ENCODE measurements around the gene FHOD3.
"Not testable (repeated sequence)": the region's sequence is repeated elsewhere in the genome, so short reads cannot be mapped to it uniquely, and the experiment has no call there.

The FHOD3 gene

DNA sequence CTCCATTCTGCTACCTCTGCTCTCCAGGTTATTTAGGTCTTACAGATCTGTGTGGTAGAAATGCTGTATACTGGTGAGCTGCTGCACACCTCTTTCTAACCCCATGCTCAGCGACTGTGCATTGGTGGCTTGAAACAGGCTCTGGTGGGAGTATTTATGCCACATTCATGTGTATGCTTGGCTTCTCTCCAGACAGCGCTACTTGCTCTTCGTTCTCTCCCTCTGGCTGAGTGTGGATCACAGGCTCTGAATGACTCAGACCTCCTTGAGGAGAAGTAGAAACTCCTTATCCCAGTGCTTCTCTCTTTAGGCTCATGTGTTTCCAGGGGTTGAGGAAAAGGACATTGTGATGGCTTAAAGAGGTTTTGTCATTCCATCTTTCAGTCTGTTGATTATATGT lies 54.9 kb downstream of the FHOD3 start:
- DNase-seq = no peak

- DNase-seq = peak; percentile 33
These were observed 57.5 kb downstream of the FHOD3 start for GRCh38 chr18:36354989-36355388.

DNA sequence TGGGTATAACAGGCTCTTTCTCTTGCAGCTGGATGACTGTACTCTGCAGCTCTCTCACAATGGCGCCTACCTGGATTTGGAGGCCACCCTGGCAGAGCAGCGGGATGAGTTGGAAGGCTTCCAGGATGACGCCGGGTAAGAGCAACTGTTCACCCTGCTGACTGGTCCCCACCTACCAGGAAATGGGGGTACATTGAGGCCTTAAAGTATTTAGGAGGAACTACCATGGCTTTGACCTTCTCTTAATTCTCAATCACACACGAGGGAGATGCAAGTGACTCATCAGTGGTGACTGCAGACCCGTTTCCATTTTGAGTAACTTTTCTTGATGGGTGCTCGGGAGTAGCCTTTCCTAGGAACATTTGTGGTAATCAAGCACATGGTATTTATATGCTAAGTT lies 58.0 kb downstream of the FHOD3 start:
- DNase-seq = no peak

- DNase-seq = not testable (repeated sequence)
These were observed 59.2 kb downstream of the FHOD3 start for GRCh38 chr18:36356741-36357140.

DNA sequence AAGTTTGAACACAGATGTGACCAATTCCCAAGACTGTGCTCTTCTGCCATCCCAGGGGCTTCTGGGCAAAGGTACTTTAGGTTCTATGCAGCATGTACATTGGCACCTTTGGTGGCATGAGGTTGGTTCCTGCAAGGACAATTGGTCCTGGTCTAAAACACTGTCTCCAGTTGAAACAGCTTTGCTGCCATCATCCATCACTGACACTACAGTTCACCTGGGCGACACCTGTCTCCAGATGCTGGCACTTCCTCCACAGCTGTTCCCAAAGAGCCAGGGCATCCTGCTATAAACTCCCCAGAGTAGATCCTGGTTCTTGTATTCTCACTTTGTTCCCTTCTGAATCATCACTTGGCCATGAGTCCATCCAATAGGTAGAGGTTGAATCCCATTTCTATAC lies 60.6 kb downstream of the FHOD3 start:
- no peak for DNase-seq

- DNase-seq = no peak
These were observed 62.9 kb downstream of the FHOD3 start for GRCh38 chr18:36360256-36360909.

GRCh38 chr18:36364911-36365624 lies 67.6 kb downstream of the FHOD3 start:
- DNase-seq = no peak

- no peak for DNase-seq
These were observed 68.6 kb downstream of the FHOD3 start for GRCh38 chr18:36365836-36366775.

DNA sequence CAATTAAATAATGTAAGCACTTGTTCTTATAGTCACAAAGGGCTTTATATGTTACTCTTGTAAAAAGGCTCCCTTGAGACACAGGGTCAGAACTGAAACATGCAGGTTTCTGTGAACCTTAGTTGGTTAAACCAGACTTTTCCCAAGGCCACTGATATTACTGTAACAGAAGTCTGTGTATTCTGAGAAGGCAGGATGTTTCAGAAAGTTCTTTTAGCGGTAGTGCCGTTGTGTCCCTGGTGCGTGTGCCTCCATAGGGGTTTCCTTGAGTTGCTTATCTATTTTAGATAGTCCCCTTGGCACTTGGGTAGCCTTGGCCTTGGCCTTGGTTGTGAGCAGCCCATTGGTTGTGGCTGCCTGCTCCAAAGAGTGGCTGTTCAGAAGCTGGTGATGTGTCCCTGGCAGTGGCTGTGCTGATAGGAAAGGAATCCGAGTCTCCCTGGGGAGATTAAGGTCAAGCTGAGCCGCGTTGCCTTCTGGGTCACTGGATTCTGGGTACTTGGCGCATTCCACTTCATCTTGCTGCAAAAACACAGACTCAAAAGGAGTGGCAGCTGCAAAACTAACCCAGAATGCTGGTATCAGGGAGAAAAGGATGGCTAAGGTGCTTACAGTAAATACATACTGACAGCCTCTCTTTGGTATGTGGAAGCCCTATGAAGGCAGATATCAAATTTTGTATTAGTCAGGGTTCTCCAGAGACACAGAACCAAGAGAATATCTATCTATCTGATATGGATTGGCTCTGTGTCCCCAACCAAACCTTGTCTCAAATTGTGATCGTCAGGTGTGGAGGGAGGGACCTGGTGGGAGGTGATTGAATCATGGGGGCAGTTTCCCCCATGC lies 69.7 kb downstream of the FHOD3 start:
- DNase-seq = no peak

DNA sequence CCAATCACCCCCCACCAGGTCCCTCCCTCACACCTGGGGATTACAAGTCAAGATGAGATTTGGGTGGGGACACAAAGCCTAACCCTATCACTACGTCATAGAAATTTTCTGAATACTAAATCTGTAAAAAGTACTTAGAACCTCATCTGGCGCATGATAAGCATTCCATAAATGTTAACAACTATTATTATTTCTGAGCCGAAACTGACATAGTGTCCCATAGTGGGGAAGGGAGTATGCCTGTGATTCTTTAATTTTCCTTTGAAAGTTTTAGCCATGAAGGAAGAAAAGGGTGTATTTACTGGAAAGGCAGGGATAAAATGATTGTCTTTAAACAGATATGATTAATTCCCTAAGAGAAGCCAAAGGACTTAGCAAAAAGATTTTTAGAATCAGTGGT lies 71.4 kb downstream of the FHOD3 start:
- no peak for DNase-seq

- no peak for DNase-seq
These were observed 75.4 kb downstream of the FHOD3 start for GRCh38 chr18:36372903-36373311.

DNA sequence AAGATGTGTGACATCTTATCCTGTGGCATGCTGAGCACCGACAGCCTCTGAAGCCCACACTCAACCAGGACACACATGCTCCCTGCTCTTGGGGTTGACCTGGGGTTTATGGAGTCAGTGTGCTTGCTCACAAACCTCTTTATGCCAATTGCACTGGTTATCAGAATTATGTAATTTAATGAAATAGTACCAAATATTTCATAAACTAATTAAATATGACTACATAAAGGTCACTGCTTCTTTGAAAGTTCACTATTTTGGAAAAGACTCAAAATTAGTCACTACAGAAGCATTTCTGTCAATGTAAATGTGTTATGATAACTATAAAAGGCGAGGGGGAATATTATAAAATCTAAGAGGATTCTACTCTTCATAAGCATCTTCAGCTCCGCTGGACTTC lies 76.7 kb downstream of the FHOD3 start:
- no peak for DNase-seq

- no peak for DNase-seq
These were observed 77.6 kb downstream of the FHOD3 start for GRCh38 chr18:36375118-36375517.

- DNase-seq = no peak
These were observed 78.8 kb downstream of the FHOD3 start for GRCh38 chr18:36376361-36376760.

DNA sequence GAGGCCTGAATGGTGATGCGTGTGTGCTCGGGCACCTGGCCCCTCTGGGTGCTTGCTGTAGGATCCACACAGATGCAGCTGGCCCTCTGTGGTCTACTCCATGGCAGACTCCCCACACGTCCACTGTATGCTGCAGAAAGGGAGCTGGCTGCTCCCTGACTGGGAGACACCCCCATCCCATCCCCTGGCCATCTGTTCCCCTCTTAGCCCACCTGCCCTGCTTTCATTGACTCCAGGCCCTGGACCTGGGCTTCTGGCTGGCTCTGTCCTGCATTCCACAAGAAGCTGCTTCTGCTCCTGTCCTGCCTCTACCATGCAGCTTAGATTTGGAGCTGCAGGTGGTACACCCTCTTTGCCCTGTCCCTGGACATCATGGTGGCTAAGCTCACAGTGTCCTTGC lies 80.1 kb downstream of the FHOD3 start:
- no peak for DNase-seq

DNA sequence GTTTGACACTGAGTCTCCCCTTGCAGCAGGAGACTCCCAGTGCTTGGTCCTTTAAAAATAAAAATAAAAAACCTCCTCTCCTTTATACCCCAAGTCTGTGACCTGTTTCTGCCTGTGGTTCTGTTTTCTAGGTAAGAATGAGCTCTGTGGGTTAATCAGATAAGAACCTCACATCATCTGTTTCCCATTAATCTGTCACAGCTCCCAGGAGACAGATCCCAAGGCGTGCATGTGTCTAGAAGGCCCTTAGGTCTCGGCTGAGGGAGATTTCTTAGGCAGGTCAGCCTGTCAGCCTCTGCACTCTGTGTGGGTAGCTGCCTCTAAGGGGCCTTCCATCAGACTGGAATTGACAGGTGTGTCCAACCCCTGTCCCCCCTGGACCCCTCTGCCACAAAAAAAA lies 80.7 kb downstream of the FHOD3 start:
- DNase-seq = no peak

DNA sequence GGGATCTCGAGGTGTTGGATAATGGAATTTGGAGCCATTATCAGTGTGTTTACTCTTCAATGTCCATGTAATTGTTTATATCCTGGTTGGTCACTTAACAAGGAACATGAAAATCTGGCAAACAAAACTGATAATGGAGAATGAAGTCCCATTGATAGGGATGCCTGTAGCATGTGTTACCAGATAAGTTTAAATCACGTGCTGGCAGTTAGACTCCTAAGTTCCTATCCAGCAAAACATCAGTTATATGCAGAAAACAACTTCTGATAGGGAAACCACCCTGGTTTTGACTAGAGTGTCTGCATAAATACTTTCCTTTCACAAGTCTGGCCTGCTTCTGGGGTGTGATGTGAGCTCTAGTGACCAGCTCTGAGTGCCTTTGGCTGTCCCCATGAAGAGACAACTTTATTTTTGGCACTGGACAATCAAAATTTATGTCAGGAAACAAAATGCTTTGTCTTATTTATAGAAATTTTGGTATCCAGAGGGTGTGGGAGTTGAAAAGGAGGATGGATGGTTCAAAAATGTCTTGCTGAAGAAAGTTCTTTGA lies 82.0 kb downstream of the FHOD3 start:
- DNase-seq = no peak

- no peak for DNase-seq
These were observed 82.8 kb downstream of the FHOD3 start for GRCh38 chr18:36380173-36380827.

DNA sequence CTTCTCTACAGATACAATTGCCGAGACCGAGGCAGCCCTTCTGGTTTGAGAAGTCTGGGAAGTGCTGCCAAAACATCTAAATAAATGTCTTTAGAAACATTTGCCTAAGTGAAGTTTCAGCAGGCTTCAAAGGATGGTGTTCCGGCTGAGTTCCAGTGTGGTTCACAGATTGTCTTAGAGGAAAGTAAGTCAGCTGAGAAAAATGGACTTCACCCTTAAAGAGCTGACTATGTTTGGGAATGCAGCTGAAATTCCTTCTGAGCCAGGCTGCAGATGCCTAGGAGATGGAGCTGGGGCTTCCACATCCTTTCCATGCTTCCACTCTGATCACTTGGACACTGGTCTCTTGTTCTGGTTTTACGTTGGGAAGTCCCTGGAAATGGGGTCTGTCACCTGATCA lies 83.6 kb downstream of the FHOD3 start:
- no peak for DNase-seq

DNA sequence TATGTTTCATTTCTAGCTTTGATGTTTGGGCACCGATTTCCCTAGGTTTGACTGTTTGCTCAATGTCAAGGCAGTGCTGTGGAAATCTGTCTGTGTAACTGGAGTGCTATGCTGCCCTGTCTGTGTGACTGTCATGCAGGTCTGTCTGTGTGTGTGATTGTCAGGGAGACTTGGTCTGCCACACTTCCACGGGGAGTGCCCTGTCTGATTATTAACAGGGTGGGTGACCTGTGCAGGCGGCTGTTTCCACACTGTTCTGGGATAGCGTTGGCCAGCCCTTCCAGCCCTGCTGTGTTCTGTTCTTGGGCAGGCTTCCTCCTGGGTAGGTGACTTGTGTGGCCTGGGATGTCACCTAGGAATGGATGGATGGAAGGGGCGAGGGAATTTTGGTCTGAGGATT lies 85.3 kb downstream of the FHOD3 start:
- DNase-seq = no peak

- no peak for DNase-seq
These were observed 88.8 kb downstream of the FHOD3 start for GRCh38 chr18:36386150-36386920.

All from stimulated activated CD4-positive, alpha-beta T cell treated with anti-CD3 and anti-CD28 coated beads, Interleukin-1b, Interleukin-23, amount 100 ng/mL, for 48 hours (primary cell).